BLaER1 (cell line): ENCODE measurements around the gene YKT6.

Experiments used
- H3K27ac ChIP-seq: shearing (Covaris generic); formaldehyde crosslinking; 2 replicates; pipeline ENCODE4 v1.8.1; 2022
- H3K27me3 ChIP-seq: shearing (Covaris generic); formaldehyde crosslinking; 2 replicates; pipeline ENCODE4 v1.8.1; 2022
- H3K36me3 ChIP-seq: shearing (Covaris generic); formaldehyde crosslinking; 2 replicates; pipeline ENCODE4 v1.8.1; 2022
- H3K4me1 ChIP-seq: shearing (Covaris generic); formaldehyde crosslinking; 2 replicates; pipeline ENCODE4 v1.8.1; 2022
- H3K4me2 ChIP-seq: shearing (Covaris generic); formaldehyde crosslinking; 2 replicates; pipeline ENCODE4 v1.8.1; 2022
- H3K4me3 ChIP-seq: shearing (Covaris generic); formaldehyde crosslinking; 2 replicates; pipeline ENCODE4 v1.8.1; 2022
- H3K9ac ChIP-seq: shearing (Covaris generic); formaldehyde crosslinking; 2 replicates; pipeline ENCODE4 v1.8.1; 2022
- H3K9me3 ChIP-seq: shearing (Covaris generic); formaldehyde crosslinking; 2 replicates; pipeline ENCODE4 v1.8.1; 2022
- H4K20me1 ChIP-seq: shearing (Covaris generic); formaldehyde crosslinking; 2 replicates; pipeline ENCODE4 v1.8.1; 2022
- Cebpa-rat ChIP-seq: shearing (Covaris generic); IDR thresholded peaks from 2 replicates; pipeline ENCODE4 v1.8.1; 2022

The YKT6 gene

DNA sequence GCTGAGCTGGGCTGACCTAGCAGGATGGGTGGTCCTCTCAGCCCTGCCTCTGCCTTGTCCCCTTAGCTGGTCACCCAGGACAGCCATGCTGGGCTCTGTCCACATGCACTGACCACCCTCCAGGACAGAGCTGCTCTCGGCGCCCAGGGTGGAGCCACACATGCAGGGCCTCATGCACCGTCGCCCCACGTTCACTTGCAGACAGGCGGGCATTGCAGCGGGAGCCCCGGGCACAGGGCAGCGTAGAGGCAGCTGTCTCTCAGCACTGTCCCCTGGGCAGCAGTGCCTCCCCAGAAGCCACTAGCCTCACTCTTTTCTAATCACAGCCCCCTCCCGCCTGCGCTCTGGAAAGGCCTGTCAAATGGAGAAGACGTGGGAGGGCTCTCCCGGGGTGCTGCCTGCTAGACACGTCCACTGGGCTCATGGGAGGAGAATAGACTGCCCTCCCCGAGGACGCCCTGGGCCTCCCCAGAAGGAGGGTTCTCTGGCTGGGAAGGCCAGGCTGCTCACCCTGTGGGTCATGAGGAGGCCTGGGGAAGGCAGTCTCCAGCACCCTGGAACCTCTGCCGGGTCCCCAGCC is 37.4 kb downstream of the YKT6 start:
- Histone ChIP-seq H3K4me2 (no peak overlapping the region), H3K27ac (no peak overlapping the region), H3K4me1 (peaks cover 12% of the 10 kb centered on the region; the same call in 1 of the 2 replicates), H3K27me3 (no peaks in the 10 kb centered on the region), H3K4me3 (no peak overlapping the region), H3K36me3 (no peaks in the 10 kb centered on the region), H4K20me1 (no peaks in the 10 kb centered on the region), H3K9me3 (no peaks in the 10 kb centered on the region), H3K9ac (no peak overlapping the region)
- no peak for TF ChIP-seq Cebpa-rat

DNA sequence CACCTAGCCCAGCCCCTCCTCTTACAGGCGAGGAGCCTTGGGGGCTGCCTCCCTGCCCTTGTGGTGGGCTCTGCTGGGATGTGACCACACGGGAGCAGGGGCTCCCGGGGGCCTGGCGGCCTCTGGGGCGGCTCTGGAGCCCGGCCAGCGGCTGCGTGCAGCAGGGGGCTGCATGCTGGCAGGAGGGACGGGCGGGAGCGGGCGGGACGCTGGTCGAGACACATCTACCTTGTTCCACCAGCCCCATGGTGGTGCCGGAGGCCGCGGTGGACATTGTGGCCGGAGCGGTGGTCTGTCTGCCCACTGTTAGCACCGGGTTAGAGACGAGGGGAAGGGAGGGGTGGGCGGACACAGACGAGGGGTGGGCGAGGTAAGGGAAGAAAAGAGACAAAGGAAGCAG is 38.6 kb downstream of the YKT6 start:
- Histone ChIP-seq H4K20me1 (no peaks in the 10 kb centered on the region), H3K27ac (no peak overlapping the region), H3K4me3 (no peak overlapping the region), H3K9me3 (no peaks in the 10 kb centered on the region), H3K9ac (no peak overlapping the region), H3K36me3 (no peaks in the 10 kb centered on the region), H3K4me1 (peaks cover 12% of the 10 kb centered on the region; the same call in 1 of the 2 replicates), H3K27me3 (no peaks in the 10 kb centered on the region), H3K4me2 (no peak overlapping the region)
- no peak for TF ChIP-seq Cebpa-rat

DNA sequence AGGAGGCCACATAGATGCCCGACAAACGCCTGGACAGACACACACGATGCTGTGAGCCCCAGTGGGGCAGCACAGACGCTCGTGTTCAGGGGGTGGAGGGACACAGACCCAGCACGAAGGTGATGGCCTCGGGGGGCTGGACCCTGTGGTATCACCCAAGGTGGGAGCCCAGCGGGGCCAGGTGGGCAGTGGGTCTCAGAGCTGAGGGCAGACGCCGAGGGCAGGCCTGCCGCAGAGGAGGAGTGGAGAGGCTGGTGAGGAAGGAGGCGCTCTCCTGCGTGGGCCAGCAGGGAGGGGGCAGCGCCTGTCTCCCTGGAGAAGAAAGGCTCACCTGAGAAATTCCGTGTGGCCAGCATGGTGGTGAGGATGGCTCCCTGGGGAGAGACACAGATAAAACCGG is 39.6 kb downstream of the YKT6 start:
- Histone ChIP-seq H3K27ac (peak overlapping the region; percentile 44; the same call in 1 of the 2 replicates), H3K4me3 (no peak overlapping the region), H3K4me2 (0 out of 2 replicates have a peak overlapping the region, but pooled peaks have one; percentile 7), H3K36me3 (no peaks in the 10 kb centered on the region), H3K27me3 (no peaks in the 10 kb centered on the region), H3K4me1 (peaks cover 12% of the 10 kb centered on the region; the same call in 1 of the 2 replicates), H4K20me1 (no peaks in the 10 kb centered on the region), H3K9me3 (no peaks in the 10 kb centered on the region), H3K9ac (no peak overlapping the region)
- no peak for TF ChIP-seq Cebpa-rat

DNA sequence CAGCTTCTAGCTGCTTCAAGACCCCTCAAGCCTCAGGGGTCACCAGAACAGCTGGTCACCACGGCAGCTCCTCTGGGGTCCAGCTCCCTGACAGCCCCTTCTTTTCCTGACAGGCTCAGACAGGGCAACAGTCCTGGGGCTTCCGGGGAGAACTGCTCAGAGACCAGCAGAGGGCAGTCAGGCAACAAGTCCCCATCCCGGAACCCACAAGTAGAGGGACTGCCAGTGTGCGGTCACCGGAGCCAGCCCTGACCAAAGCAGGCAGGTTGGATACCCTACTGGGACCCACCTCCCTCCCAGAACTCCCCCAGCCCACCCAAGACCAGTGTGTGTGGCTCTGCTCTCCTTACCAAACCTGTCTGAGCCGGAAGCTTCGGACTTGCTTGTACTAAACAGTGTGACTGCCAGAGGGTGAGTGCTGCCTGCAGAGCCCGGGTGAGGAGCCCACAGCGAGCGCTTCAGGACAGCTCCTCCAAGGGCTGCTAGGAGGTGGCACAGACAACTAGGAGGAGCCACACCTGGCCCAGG is 40.3 kb downstream of the YKT6 start:
- Histone ChIP-seq H3K4me2 (peak overlapping the region; percentile 29), H3K27me3 (no peaks in the 10 kb centered on the region), H3K36me3 (no peaks in the 10 kb centered on the region), H3K9ac (peak overlapping the region; percentile 23; the same call in 1 of the 2 replicates), H3K9me3 (no peaks in the 10 kb centered on the region), H4K20me1 (no peaks in the 10 kb centered on the region), H3K4me3 (no peak overlapping the region), H3K4me1 (peaks cover 12% of the 10 kb centered on the region; the same call in 1 of the 2 replicates), H3K27ac (peak overlapping the region; percentile 44)
- no peak for TF ChIP-seq Cebpa-rat

DNA sequence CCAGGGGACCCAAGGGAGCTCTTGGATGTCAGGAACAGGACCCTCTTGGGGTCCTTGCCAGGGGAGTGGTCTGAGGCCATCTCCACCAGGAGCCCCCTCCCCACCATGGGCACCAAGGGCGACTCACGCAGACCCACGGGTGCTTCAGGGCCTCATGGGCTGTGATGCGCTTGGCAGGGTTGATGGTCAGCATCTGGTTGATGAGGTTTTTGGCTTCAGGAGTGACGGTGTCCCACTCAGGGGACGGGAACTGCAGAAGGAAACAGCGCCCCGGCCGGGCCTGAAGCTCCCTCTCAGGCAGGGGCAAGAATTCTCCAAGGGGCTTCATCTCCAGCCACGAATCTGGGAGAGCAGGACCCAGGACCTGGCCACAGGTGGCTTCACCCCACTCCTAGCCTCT is 41.3 kb downstream of the YKT6 start:
- Histone ChIP-seq H3K4me3 (no peak overlapping the region), H3K27ac (no peak overlapping the region), H3K4me2 (no peak overlapping the region), H3K9me3 (no peaks in the 10 kb centered on the region), H3K4me1 (peaks cover 12% of the 10 kb centered on the region; the same call in 1 of the 2 replicates), H3K36me3 (no peaks in the 10 kb centered on the region), H3K9ac (no peak overlapping the region), H4K20me1 (no peaks in the 10 kb centered on the region), H3K27me3 (no peaks in the 10 kb centered on the region)
- TF ChIP-seq Cebpa-rat, result no peak

DNA sequence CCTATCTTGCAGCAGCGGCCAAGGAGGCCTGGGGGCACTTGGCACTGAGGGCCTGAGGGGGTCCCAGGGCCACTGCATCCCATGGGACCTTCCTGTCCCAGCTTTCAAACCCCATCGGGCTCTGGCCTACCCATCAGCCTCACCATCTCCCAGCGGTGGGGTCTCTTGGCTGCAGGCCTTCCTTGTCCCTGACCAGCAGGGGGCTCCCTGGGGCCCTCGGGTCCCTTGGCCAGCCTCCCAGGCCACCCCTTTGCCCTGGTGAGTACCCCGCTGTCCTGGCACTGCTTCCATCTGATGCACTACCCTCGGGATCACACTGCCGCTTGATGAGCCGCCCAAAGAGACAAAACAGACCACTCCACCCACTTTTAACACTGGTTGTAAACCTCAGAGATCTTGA is 43.5 kb downstream of the YKT6 start:
- no peaks in the 10 kb centered on the region for H3K27me3 ChIP-seq
- H3K4me1 ChIP-seq, result peaks cover 12% of the 10 kb centered on the region; the same call in 1 of the 2 replicates
- H3K27ac ChIP-seq, result peak overlapping the region; percentile 9; the same call in 1 of the 2 replicates
- H3K4me2 ChIP-seq, result no peak overlapping the region
- H3K9ac ChIP-seq, result no peak overlapping the region
- H3K4me3 ChIP-seq, result no peak overlapping the region
- H3K36me3 ChIP-seq, result no peaks in the 10 kb centered on the region
- H4K20me1 ChIP-seq, result no peaks in the 10 kb centered on the region
- no peak for TF ChIP-seq Cebpa-rat
- no peaks in the 10 kb centered on the region for H3K9me3 ChIP-seq

DNA sequence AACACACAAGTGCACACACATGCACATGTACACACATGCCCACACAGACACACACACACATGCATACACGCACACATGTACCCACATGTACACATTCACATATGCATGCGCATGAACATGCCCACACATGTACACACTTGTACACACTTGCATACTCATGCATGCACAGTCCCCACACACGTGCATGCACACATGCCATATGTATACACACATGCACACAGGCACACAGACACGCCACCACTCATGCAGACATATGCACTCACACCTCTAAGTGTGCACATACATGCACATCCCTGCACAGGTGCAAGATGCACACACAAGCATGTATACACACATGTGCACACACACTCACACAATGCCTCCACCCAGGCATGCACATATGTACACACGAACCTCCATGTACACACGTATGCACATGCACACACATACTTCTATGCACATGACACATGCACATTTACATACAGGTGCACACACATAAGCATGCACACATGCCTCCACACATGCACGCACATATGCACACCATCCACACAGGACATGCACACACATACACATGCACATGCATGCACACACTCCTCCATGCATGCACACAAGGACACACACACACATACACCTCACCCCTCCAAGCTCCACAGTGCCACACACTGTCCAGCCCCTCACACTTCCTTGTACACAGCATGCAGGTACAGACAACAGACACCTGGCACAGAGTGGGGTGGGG is 45.8 kb downstream of the YKT6 start:
- H3K27me3 ChIP-seq, result no peaks in the 10 kb centered on the region
- H4K20me1 ChIP-seq, result no peaks in the 10 kb centered on the region
- H3K36me3 ChIP-seq, result no peaks in the 10 kb centered on the region
- no peaks in the 10 kb centered on the region for H3K9me3 ChIP-seq
- no peaks in the 10 kb centered on the region for H3K4me1 ChIP-seq
- no peak overlapping the region for H3K4me3 ChIP-seq
- TF ChIP-seq Cebpa-rat, result no peak
- H3K4me2 ChIP-seq, result no peak overlapping the region
- H3K27ac ChIP-seq, result no peak overlapping the region
- H3K9ac ChIP-seq, result no peak overlapping the region

DNA sequence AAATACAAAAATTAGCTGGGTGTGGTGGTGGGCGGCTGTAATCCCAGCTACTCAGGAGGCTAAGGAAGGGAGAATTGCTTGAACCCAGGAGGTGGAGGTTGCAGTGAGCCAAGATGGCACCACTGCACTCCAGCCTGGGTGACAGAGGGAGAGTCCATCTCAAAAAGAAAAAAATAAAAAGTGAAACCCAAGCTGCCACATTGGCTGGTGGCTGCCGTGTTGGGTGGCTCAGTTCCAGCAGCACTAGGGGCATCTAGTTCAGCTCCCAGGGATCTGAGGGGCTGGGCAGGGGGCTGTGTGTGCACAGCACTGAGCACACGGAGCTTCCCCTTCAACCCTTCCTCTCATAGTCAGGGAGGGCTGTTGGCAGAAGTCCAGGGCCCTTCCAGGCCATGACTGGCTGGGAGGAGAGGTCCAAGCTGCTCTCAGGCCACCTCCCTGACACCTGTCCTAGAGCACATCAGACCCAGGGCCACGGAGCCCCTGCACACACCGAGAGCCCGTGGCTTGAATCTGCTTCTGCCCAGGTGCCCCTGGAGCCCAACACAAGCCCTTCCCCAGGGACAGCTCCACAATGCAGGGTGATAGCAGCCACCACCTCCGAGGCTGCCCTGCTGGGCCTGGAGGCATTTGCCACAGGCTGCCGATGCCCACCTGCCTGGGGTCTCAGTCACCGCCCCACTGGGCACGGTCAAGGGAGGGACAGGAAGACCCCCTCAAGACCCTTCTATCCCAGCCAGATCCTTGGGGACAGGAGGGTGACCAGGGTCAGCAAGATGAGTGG is 47.3 kb downstream of the YKT6 start:
- Histone ChIP-seq H4K20me1 (no peaks in the 10 kb centered on the region), H3K4me2 (no peak overlapping the region), H3K9me3 (no peaks in the 10 kb centered on the region), H3K9ac (no peak overlapping the region), H3K4me3 (no peak overlapping the region), H3K27me3 (no peaks in the 10 kb centered on the region), H3K4me1 (no peaks in the 10 kb centered on the region), H3K36me3 (no peaks in the 10 kb centered on the region), H3K27ac (no peak overlapping the region)
- TF ChIP-seq Cebpa-rat, result no peak

DNA sequence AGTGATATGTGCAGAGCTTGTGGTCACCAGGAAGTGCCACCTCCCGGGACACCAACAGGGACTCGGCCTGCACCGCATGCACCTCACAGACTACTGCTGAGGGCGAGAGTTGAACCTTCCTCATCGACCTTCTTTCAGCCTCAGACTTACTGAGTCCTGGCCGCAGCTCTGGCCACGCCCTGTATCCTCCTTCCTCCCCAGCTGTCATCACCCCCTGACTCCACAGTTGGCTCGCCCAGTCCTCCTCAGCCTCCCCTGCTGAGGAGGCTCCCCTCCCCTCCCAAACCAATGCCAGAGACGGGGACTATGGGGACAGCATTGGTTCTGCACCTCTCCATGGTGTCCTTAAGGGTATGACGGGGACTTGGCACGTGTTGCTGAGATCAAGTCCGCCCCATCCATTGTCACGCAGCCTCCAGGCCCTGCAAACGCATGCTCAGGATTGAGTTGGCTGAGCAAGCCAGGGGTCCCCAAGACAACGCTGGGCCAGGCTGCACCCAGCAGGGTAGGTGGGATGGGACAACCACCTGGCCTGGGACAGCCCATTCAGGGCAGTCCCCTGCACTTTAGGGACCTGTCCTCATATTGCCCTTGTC is 49.0 kb downstream of the YKT6 start:
- H3K27me3 ChIP-seq, result no peaks in the 10 kb centered on the region
- H4K20me1 ChIP-seq, result no peaks in the 10 kb centered on the region
- H3K36me3 ChIP-seq, result no peaks in the 10 kb centered on the region
- no peak for TF ChIP-seq Cebpa-rat
- no peaks in the 10 kb centered on the region for H3K9me3 ChIP-seq
- peaks cover 5% of the 10 kb centered on the region; the same call in 1 of the 2 replicates for H3K4me1 ChIP-seq
- H3K4me3 ChIP-seq, result no peak overlapping the region
- H3K4me2 ChIP-seq, result no peak overlapping the region
- H3K27ac ChIP-seq, result no peak overlapping the region
- no peak overlapping the region for H3K9ac ChIP-seq
